H1 (cell line): ENCODE data around the gene PTPRG.

Experiments
- CTCF ChIP-seq, 3 experiments: IDR thresholded peaks; 1 replicate in 2 of 3; 2 replicates in 1 of 3; pipeline versions ENCODE4 v1.5.1 to v1.6.1; 2011; ENCODE audit warnings: low read length in 3 of 3, mild to moderate bottlenecking in 3 of 3, inconsistent platforms in 2 of 3, low read depth in 1 of 3, moderate library complexity in 1 of 3; ENCODE audit not compliant: insufficient read depth in 1 of 3; ENCODE audit errors: control extremely low read depth in 1 of 3
- EGR1 ChIP-seq: IDR thresholded peaks from 2 replicates; pipeline ENCODE4 v1.6.1; 2011; ENCODE audit warnings: low read depth, low read length, borderline replicate concordance
- EP300 ChIP-seq, 2 experiments: IDR thresholded peaks; 1 replicate in 1 of 2; 2 replicates in 1 of 2; pipeline ENCODE4 v1.6.1; 2011 to 2012; ENCODE audit warnings: low read depth in 2 of 2, low read length in 2 of 2, mild to moderate bottlenecking in 2 of 2, borderline replicate concordance in 1 of 2, inconsistent platforms in 1 of 2, moderate library complexity in 1 of 2
- HDAC2 ChIP-seq, 2 experiments: fragments of 300-600 bp in 1 of 2; sonication (generic) in 1 of 2; IDR thresholded peaks; 2 replicates each; pipeline ENCODE4 v1.6.1; 2011 to 2012; ENCODE audit warnings: low read depth in 2 of 2, low read length in 2 of 2, mild to moderate bottlenecking in 2 of 2, moderate library complexity in 2 of 2, borderline replicate concordance in 1 of 2, inconsistent platforms in 1 of 2
- JUN ChIP-seq: IDR thresholded peaks from 2 replicates; pipeline ENCODE4 v1.6.1; 2011; ENCODE audit warnings: low read depth, mild to moderate bottlenecking, improper control_type of control experiment, low read length
- SIN3A ChIP-seq, 2 experiments: IDR thresholded peaks in 1 of 2; conservative IDR thresholded peaks in 1 of 2; 2 replicates each; pipeline ENCODE4 v1.6.1; 2011 to 2012; ENCODE audit warnings: low read length in 2 of 2, improper control_type of control experiment in 1 of 2, low read depth in 1 of 2, mild to moderate bottlenecking in 1 of 2
- SP2 ChIP-seq: IDR thresholded peaks from 2 replicates; pipeline ENCODE4 v1.6.1; 2012; ENCODE audit warnings: mild to moderate bottlenecking, low read length, inconsistent platforms
- TAF1 ChIP-seq: IDR thresholded peaks from 2 replicates; pipeline ENCODE4 v1.6.1; 2011; ENCODE audit warnings: mild to moderate bottlenecking, low read depth, low read length
- TF ChIP-seq, protein P1 (sequence below): IDR thresholded peaks from 2 replicates; pipeline ENCODE4 v1.6.1; 2012; ENCODE audit warnings: low read length, inconsistent platforms
- TF ChIP-seq, protein P2 (sequence below): IDR thresholded peaks from 2 replicates; pipeline ENCODE4 v1.6.1; 2011; ENCODE audit warnings: low read length, improper control_type of control experiment

- TF ChIP-seq CTCF (IDR thresholded peaks at IDR 0.05; ENCODE audit: control extremely low read depth in 1 of 3, insufficient read depth in 1 of 3, low read depth in 1 of 3, low read length in 3 of 3) (no peak), JUN (no peak), HDAC2 (IDR thresholded peaks at IDR 0.05; ENCODE audit: borderline replicate concordance in 1 of 2, low read depth in 2 of 2, low read length in 2 of 2) (no peak), SP2 (no peak), EGR1 (no peak), EP300 (IDR thresholded peaks at IDR 0.05; ENCODE audit: borderline replicate concordance in 1 of 2, low read depth in 2 of 2, low read length in 2 of 2) (no peak), SIN3A (conservative IDR thresholded peaks at IDR 0.05 in 1 of 2, IDR thresholded peaks at IDR 0.05 in 1 of 2; ENCODE audit: low read depth in 1 of 2, low read length in 2 of 2) (no peak), TAF1 (no peak)
- TF ChIP-seq, protein P1, sequence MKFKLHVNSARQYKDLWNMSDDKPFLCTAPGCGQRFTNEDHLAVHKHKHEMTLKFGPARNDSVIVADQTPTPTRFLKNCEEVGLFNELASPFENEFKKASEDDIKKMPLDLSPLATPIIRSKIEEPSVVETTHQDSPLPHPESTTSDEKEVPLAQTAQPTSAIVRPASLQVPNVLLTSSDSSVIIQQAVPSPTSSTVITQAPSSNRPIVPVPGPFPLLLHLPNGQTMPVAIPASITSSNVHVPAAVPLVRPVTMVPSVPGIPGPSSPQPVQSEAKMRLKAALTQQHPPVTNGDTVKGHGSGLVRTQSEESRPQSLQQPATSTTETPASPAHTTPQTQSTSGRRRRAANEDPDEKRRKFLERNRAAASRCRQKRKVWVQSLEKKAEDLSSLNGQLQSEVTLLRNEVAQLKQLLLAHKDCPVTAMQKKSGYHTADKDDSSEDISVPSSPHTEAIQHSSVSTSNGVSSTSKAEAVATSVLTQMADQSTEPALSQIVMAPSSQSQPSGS = no peak
- TF ChIP-seq, protein P2, sequence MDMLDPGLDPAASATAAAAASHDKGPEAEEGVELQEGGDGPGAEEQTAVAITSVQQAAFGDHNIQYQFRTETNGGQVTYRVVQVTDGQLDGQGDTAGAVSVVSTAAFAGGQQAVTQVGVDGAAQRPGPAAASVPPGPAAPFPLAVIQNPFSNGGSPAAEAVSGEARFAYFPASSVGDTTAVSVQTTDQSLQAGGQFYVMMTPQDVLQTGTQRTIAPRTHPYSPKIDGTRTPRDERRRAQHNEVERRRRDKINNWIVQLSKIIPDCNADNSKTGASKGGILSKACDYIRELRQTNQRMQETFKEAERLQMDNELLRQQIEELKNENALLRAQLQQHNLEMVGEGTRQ = no peak
Observed at GRCh38 chr3:61573441-61573840, 12.1 kb downstream of the PTPRG start.
